C4-2B (cell line): ENCODE data around the gene MLLT10.

ENCODE experiments used
- H3K27ac ChIP-seq: fragments of 450-650 bp; 2 replicates; pipeline ENCODE4 v1.5.1; 2017
- CTCF ChIP-seq: fragments of 450-650 bp; conservative IDR thresholded peaks from 2 replicates; pipeline ENCODE4 v1.5.1; 2017; ENCODE audit warnings: mild to moderate bottlenecking
- ZFX ChIP-seq: fragments of 450-650 bp; IDR thresholded peaks from 2 replicates; pipeline ENCODE4 v1.6.1; 2017

Gene MLLT10

GRCh38 chr10:21503542-21503941 is 30.5 kb upstream of the MLLT10 start:
- no peak for TF ChIP-seq ZFX
- no peak for TF ChIP-seq CTCF
- H3K27ac ChIP-seq: no peak overlapping the region

GRCh38 chr10:21505711-21506278 is 28.2 kb upstream of the MLLT10 start:
- no peak for TF ChIP-seq CTCF
- TF ChIP-seq ZFX: no peak
- no peak overlapping the region for H3K27ac ChIP-seq

- TF ChIP-seq CTCF (no peak), ZFX (no peak)
- H3K27ac ChIP-seq: no peak overlapping the region
Measured at GRCh38 chr10:21506351-21506750, 27.7 kb upstream of the MLLT10 start.

GRCh38 chr10:21507150-21507549 is 26.9 kb upstream of the MLLT10 start:
- H3K27ac ChIP-seq: no peak overlapping the region
- TF ChIP-seq CTCF (no peak), ZFX (no peak)

GRCh38 chr10:21508706-21509331 is 25.2 kb upstream of the MLLT10 start:
- H3K27ac ChIP-seq: no peak overlapping the region
- no peak for TF ChIP-seq ZFX
- no peak for TF ChIP-seq CTCF

GRCh38 chr10:21509341-21510240 is 24.4 kb upstream of the MLLT10 start:
- H3K27ac ChIP-seq: no peak overlapping the region
- no peak for TF ChIP-seq ZFX
- no peak for TF ChIP-seq CTCF
